Mucosa of rectum (tissue), 2 donors: ENCODE data around the gene TXNDC11.

Experiments used
- H3K27ac ChIP-seq, 2 donors: one replicate each; pipeline ENCODE4 v1.7.0; 2013; ENCODE audit warnings: inconsistent platforms in 2 of 2, low read depth in 2 of 2, low read length in 2 of 2
- H3K27me3 ChIP-seq, 2 donors: one replicate each; pipeline ENCODE4 v1.7.0; 2013; ENCODE audit warnings: low read length in 2 of 2; ENCODE audit not compliant: control insufficient read depth in 2 of 2, insufficient read depth in 2 of 2
- H3K36me3 ChIP-seq, 2 donors: one replicate each; pipeline ENCODE4 v1.7.0; 2013; ENCODE audit warnings: low read length in 2 of 2; ENCODE audit not compliant: control insufficient read depth in 2 of 2, insufficient read depth in 2 of 2
- H3K4me1 ChIP-seq, 2 donors: one replicate each; pipeline ENCODE4 v1.7.0; 2013; ENCODE audit warnings: low read length in 2 of 2, mild to moderate bottlenecking in 1 of 2; ENCODE audit not compliant: control insufficient read depth in 2 of 2, insufficient read depth in 2 of 2
- H3K4me3 ChIP-seq, 2 donors: one replicate each; pipeline ENCODE4 v1.7.0; 2013; ENCODE audit warnings: low read length in 2 of 2
- H3K9ac ChIP-seq, 2 donors: one replicate each; pipeline ENCODE4 v1.7.0; 2013; ENCODE audit warnings: low read length in 2 of 2, low read depth in 1 of 2, mild to moderate bottlenecking in 1 of 2
- H3K9me3 ChIP-seq, 2 donors: one replicate each; pipeline ENCODE4 v1.7.0; 2013; ENCODE audit warnings: low read length in 2 of 2; ENCODE audit not compliant: control insufficient read depth in 2 of 2
- donor health status: healthy.
- donor health status: Normal muscosa, but diverticular disease.

Gene TXNDC11

GRCh38 chr16:11711662-11712061, 31.0 kb downstream of the TXNDC11 start:
- Histone ChIP-seq H3K27ac (no peak overlapping the region), H3K9ac (no peak overlapping the region), H3K4me1 (no peaks in the 10 kb centered on the region), H3K4me3 (no peak overlapping the region), H3K27me3 (no peaks in the 10 kb centered on the region), H3K9me3 (no peaks in the 10 kb centered on the region), H3K36me3 (peaks cover 29 to 38% of the 10 kb centered on the region in 2 donors)

GRCh38 chr16:11708421-11708820, 34.2 kb downstream of the TXNDC11 start:
- peaks cover 36% of the 10 kb centered on the region in 2 donors for H3K36me3 ChIP-seq
- no peaks in the 10 kb centered on the region for H3K4me1 ChIP-seq
- H3K9me3 ChIP-seq = no peaks in the 10 kb centered on the region
- no peak overlapping the region for H3K9ac ChIP-seq
- H3K27ac ChIP-seq = no peak overlapping the region
- no peak overlapping the region for H3K4me3 ChIP-seq
- no peaks in the 10 kb centered on the region for H3K27me3 ChIP-seq

- H3K27ac ChIP-seq = no peak overlapping the region
- no peaks in the 10 kb centered on the region for H3K9me3 ChIP-seq
- no peak overlapping the region for H3K4me3 ChIP-seq
- peaks cover 36 to 39% of the 10 kb centered on the region in 2 donors for H3K36me3 ChIP-seq
- H3K4me1 ChIP-seq = no peaks in the 10 kb centered on the region
- no peak overlapping the region for H3K9ac ChIP-seq
- no peaks in the 10 kb centered on the region for H3K27me3 ChIP-seq
Observed at GRCh38 chr16:11707679-11708197, 34.9 kb downstream of the TXNDC11 start.

- Histone ChIP-seq H3K27me3 (no peaks in the 10 kb centered on the region), H3K36me3 (peaks cover 27 to 35% of the 10 kb centered on the region in 2 donors), H3K4me3 (no peak overlapping the region), H3K4me1 (no peaks in the 10 kb centered on the region), H3K27ac (no peak overlapping the region), H3K9me3 (no peaks in the 10 kb centered on the region), H3K9ac (no peak overlapping the region)
Observed at GRCh38 chr16:11706180-11706742, 36.4 kb downstream of the TXNDC11 start.

GRCh38 chr16:11705311-11706025, 37.2 kb downstream of the TXNDC11 start:
- no peak overlapping the region for H3K4me3 ChIP-seq
- H3K27me3 ChIP-seq = no peaks in the 10 kb centered on the region
- no peak overlapping the region for H3K27ac ChIP-seq
- H3K4me1 ChIP-seq = no peaks in the 10 kb centered on the region
- no peak overlapping the region for H3K9ac ChIP-seq
- H3K9me3 ChIP-seq = no peaks in the 10 kb centered on the region
- peaks cover 20 to 34% of the 10 kb centered on the region in 2 donors for H3K36me3 ChIP-seq

GRCh38 chr16:11700264-11701029, 42.2 kb downstream of the TXNDC11 start:
- H3K27ac ChIP-seq = no peak overlapping the region
- no peaks in the 10 kb centered on the region for H3K4me1 ChIP-seq
- H3K36me3 ChIP-seq = peaks cover 42 to 65% of the 10 kb centered on the region in 2 donors
- H3K9me3 ChIP-seq = no peaks in the 10 kb centered on the region
- H3K27me3 ChIP-seq = no peaks in the 10 kb centered on the region
- no peak overlapping the region for H3K9ac ChIP-seq
- no peak overlapping the region for H3K4me3 ChIP-seq

GRCh38 chr16:11699234-11699894, 43.3 kb downstream of the TXNDC11 start:
- H3K9ac ChIP-seq = no peak overlapping the region
- no peaks in the 10 kb centered on the region for H3K9me3 ChIP-seq
- H3K27ac ChIP-seq = no peak overlapping the region
- H3K4me3 ChIP-seq = no peak overlapping the region
- H3K4me1 ChIP-seq = no peaks in the 10 kb centered on the region
- H3K36me3 ChIP-seq = peaks cover 51 to 74% of the 10 kb centered on the region in 2 donors
- H3K27me3 ChIP-seq = no peaks in the 10 kb centered on the region

- Histone ChIP-seq H3K4me3 (no peak overlapping the region), H3K27me3 (no peaks in the 10 kb centered on the region), H3K4me1 (no peaks in the 10 kb centered on the region), H3K36me3 (peaks cover 46 to 66% of the 10 kb centered on the region in 2 donors), H3K9me3 (no peaks in the 10 kb centered on the region), H3K9ac (no peak overlapping the region), H3K27ac (no peak overlapping the region)
Observed at GRCh38 chr16:11698271-11698689, 44.4 kb downstream of the TXNDC11 start.

- Histone ChIP-seq H3K27me3 (no peaks in the 10 kb centered on the region), H3K9ac (no peak overlapping the region), H3K9me3 (no peaks in the 10 kb centered on the region), H3K4me1 (no peaks in the 10 kb centered on the region), H3K36me3 (peaks cover 49 to 74% of the 10 kb centered on the region in 2 donors), H3K27ac (no peak overlapping the region), H3K4me3 (no peak overlapping the region)
Observed at GRCh38 chr16:11697319-11697718, 45.3 kb downstream of the TXNDC11 start.
